ENCODE results near the gene KRTAP6-2.

Gene KRTAP6-2

GRCh38 chr21:30598802-30599201 is at the start of gene KRTAP6-2:
KRTAP6-2 (minus strand) TSS chr21:30598902; CDS start chr21:30598874, 28 bp downstream.
- no peak for DNase-seq (ENCODE audit: low read depth in 2 of 2)

- DNase-seq (ENCODE audit: low read depth in 2 of 2), result no peak
These were observed 48.3 kb upstream of the KRTAP6-2 start for GRCh38 chr21:30646904-30647414.

DNA sequence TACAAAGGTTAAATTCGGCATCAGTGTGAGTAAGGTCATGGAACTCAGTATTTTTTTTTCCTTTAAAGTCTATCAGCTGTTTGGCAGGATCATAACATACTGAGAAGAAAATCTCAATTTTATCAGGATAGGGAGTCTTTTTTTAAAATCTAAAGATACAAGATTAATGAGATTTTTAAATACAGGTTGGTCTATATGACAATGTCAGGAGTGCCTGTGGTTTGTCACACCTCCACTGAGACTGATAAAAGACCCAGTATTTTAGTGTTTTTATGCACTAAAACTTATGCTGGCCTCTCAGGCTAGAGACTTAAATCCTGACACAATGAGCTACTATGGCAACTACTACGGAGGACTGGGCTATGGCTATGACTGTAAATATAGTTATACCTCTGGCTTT is 43.9 kb upstream of the KRTAP6-2 start, which contains the start of gene KRTAP20-3:
TSS of gene KRTAP20-3 (plus strand) at position 301 of the 400 bp plus-strand sequence.
- no peak for DNase-seq (ENCODE audit: low read depth in 2 of 2)

DNA sequence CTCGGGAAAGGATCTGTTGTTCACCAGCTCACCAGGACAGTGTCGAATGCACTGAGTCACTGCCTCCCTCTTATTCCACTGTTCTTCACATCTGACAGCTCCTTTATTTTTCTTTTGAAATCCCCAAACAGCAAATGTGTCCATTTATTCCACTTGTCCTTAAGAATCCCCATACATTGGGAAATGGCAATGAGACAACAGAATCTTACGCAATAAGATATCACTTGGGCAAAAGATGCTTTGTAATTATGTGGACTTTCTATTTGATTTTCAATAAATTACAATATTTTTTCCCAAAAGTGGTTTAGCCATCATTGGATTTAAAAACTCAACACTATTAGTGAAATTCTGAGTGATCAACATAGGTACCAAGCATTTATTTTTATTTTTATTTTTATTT is 40.0 kb upstream of the KRTAP6-2 start:
- no peak for DNase-seq (ENCODE audit: low read depth in 2 of 2)

GRCh38 chr21:30634906-30635305 is 36.2 kb upstream of the KRTAP6-2 start, which contains the start of gene KRTAP20-2:
KRTAP20-2 (plus strand) TSS chr21:30635206; CDS start chr21:30635264, 58 bp downstream.
- no peak for DNase-seq (ENCODE audit: low read depth in 2 of 2)

GRCh38 chr21:30629200-30629599 is 30.5 kb upstream of the KRTAP6-2 start:
- no peak for DNase-seq (ENCODE audit: low read depth in 2 of 2)

DNA sequence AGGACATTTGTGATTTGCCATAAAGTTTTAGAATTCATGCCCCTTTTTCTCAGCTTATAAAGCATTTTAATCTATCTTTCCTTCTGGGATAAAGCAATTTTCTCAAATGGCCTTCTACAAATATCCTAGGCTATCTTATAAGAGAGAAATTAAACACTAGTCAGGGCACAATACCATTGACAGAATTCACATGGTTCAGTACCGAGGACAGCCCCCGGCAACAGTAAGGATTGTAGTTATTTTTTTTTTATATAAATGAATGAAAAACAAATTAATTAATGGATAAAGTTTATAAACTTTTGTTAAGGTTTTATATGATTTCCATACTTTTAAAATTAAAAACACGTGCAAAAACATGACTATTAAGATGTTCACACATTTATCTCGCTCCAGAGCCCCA is 29.4 kb upstream of the KRTAP6-2 start:
- no peak for DNase-seq (ENCODE audit: low read depth in 2 of 2)

DNA sequence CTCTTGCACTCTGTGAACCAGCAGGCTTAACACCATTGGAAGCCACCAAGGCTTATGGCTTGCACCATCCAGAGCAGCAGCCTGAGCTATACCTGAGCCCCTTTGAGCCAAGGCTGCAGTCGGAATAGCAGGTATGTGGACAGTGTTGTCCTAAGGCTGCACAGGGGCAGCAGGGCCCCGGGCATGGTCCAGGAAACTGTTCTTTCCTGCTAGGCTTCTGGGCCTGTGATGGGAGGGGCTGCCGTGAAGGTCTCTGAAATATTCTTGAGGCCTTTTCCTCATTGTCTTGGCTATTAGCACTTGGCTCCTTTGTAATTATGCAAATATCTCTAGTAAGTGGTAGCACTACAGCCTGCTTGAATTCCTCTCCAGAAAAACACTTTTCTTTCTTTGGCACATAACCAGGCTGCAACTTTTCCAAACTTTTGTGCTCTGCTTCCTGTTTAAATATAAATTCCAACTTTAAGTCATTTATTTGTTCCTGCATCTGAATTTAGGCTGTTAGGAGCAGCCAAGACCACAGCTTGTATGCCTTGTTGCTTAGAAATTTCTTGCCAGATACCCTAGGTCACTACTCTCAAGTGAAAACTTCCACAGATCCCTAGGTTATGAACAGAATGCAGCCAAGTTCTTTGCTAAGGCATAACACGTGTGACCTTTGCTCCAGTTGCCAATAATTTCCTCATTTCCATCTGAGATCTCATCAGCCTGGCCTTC is 26.9 kb upstream of the KRTAP6-2 start:
- DNase-seq (ENCODE audit: low read depth in 2 of 2), result no peak

DNA sequence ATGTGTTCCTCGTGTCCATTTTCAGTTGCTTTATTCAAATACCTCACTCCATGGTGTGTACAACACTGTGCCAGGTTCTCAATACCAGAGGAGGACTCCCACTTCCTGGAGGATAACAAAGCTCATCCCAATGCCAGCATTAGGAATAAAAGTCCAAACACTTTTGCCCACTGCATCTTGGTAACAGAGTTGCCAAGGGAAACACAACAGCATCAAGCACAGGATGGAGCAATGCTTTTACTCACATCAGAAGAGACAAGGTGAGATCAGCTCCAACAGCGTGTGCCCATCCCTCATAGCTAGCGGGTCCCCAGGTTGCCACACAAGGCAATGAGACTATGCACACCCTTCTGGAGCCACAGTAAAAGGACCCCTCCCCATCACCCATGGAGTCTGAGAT is 24.7 kb upstream of the KRTAP6-2 start:
- DNase-seq (ENCODE audit: low read depth in 2 of 2), result no peak

GRCh38 chr21:30620522-30620921 is 21.8 kb upstream of the KRTAP6-2 start, which contains the start of gene KRTAP20-4:
KRTAP20-4 (plus strand) TSS chr21:30620627.
- no peak for DNase-seq (ENCODE audit: low read depth in 2 of 2)

GRCh38 chr21:30620080-30620479 is 21.4 kb upstream of the KRTAP6-2 start:
- no peak for DNase-seq (ENCODE audit: low read depth in 2 of 2)

DNA sequence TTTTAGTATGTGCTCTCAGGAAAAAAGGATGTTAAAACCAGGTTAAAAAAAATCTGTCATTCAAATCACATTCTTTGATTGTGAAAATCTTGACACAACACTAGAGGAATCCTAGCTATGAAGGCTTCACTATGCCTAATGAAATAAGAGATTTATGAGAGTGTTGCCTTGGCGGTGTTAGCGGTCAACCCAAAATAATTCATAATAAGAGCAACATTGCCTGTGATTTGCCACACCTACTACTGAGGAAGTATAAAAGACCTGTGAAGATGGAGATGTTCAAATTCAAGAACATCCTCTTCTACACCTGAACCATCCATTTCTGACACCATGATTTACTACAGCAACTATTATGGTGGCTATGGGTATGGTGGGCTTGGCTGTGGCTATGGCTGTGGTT is 17.4 kb upstream of the KRTAP6-2 start, which contains the start of gene KRTAP20-1:
TSS of gene KRTAP20-1 (plus strand) at position 301 of the 400 bp plus-strand sequence. CDS start at position 331, 30 bp downstream.
- no peak for DNase-seq (ENCODE audit: low read depth in 2 of 2)

DNA sequence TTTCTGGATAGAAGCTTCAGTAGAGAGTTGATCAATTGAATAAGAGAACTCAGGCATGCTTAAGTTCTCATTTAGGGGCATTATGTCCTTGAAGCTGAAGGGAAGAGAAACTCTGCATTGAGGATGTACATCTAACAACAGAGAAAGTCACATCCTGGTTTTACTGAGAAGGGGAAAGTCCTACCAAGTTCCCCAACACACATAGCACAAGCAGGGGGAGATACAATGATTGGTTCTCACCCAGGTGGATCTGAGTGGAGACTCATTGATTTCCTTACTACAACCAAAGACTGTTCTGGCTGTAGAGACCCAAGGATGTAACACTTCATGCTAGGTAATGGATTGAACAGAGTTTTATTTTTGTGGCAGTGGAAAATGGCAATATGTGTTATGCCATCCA is 16.5 kb upstream of the KRTAP6-2 start:
- no peak for DNase-seq (ENCODE audit: low read depth in 2 of 2)

- no peak for DNase-seq (ENCODE audit: low read depth in 2 of 2)
These were observed 15.1 kb upstream of the KRTAP6-2 start, which contains the start of gene KRTAP6-1 for GRCh38 chr21:30613836-30614235. KRTAP6-1 (minus strand) TSS chr21:30613930; CDS start chr21:30613904, 26 bp downstream.

DNA sequence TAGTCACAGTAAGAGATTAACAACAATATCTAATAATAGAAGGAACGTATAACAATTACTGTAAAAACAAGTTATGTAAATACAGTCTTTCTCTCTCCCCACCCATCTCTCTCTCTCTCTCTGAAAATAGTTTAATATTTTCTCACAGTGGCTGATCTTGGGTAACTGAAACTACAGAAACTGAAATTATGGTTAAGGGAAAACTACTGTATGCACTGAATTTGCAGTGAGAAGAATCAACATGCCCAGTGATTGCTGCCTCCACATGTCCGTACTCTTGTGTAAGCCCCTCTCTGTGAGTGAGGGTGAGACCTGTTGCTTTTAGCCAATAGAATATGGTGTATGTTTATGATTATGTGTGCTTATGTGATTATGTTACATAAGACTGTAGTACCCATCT is 13.4 kb upstream of the KRTAP6-2 start:
- DNase-seq (ENCODE audit: low read depth in 2 of 2), result no peak

DNA sequence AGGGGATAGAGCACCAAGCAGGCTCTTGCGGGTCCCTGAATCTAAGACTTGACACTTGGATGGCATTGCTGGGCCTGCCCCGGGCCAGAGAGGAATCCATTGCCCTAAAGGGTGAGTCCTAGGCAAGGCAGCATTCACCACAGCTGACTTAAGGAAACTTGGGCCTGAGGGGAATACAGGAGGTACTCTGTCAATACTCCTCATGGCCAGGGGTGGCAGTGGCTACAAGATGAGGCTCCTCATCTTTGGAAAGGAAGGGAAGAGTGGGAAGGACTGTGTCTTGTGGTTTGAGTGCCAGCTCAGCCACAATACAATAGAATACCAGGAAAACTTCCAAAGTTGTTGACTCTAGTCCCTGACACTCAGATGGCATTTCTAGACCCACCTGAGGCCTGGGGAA is 7.3 kb upstream of the KRTAP6-2 start:
- DNase-seq (ENCODE audit: low read depth in 2 of 2), result no peak

DNA sequence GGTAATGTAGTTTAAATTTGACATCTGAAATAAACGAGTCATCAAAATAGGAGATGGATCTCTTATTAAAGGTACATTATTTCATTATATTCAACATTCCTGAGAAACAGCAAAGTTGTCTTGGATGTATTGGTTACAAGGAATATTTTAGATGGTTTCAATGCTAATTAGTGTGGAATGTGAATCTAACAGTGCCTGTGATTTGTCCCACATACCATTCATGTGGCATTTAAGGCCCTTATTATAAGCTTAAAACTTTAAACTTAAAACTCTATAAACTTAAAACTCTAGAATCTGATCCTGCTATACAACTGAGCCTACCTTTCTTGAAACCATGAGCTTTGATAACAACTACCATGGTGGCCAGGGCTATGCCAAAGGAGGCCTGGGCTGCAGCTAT is 2.1 kb upstream of the KRTAP6-2 start, which contains the start of gene KRTAP22-1:
TSS of gene KRTAP22-1 (plus strand) at position 301 of the 400 bp plus-strand sequence.
- DNase-seq (ENCODE audit: low read depth in 2 of 2), result no peak

DNA sequence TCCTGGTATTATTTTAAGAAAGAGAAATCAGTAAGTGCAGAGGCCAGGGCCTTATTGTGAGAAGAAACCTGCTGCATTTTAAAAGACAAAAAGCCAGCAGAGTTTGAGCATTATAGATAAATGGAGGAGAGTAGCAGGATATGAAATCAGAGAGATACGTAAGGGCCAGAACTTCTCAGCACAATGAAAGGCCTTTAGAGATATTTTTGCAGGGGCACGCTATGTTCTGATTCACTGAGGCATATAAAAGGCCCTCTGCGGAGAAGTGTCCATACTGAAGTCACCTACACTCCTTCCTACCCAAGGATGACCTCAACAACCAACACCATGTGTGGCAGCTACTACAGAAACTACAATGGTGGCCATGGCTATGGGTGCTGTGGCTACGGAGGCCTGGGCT is 6.6 kb downstream of the KRTAP6-2 start, which contains the start of gene KRTAP6-3:
TSS of gene KRTAP6-3 (plus strand) at position 301 of the 400 bp plus-strand sequence. CDS start at position 307, 6 bp downstream.
- no peak for DNase-seq (ENCODE audit: low read depth in 2 of 2)

GRCh38 chr21:30590297-30590696 is 8.4 kb downstream of the KRTAP6-2 start, which contains the start of gene KRTAP22-2:
KRTAP22-2 (minus strand) TSS chr21:30590397.
- DNase-seq (ENCODE audit: low read depth in 2 of 2), result no peak

DNA sequence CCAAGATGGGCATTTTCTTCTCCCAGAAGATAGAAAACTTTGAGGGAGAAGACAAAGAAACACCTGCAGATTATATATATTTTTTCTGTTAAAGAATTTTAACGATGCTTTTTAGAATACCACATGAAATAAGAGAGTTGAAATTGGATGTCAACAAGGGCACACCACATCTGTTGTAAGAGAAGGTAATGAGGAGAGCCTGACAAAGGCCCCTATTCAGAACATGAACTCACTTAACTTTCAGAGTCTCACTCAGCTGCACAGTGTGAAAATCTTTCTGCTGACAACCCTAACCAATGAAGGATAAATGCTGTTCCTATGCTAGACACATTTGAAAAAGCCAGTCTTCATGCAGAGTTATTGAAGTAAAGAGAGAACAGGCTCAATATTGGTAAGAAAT is 15.8 kb downstream of the KRTAP6-2 start:
- no peak for DNase-seq (ENCODE audit: low read depth in 2 of 2)

DNA sequence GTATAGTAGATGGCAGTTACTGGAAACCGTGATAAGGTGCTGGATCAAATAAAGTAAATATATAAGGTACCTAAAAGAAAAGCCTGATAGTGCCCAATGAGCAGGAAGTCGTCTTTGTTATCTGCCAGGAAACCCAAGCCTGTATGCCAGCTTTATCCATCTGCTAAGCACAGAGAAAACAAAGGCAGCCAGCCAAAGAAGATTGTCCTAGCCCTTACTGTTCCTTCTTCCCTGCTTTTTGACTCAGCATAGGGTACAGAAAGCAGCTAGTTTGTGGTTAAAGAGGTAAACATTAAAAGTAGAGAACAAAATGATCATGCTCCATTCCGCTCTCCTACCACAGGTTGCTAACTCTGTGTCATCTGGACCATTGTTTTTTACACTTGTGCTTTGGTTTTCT is 18.6 kb downstream of the KRTAP6-2 start:
- no peak for DNase-seq (ENCODE audit: low read depth in 2 of 2)

- no peak for DNase-seq (ENCODE audit: low read depth in 2 of 2)
These were observed 19.4 kb downstream of the KRTAP6-2 start for GRCh38 chr21:30579346-30579745.

GRCh38 chr21:30577766-30578165 is 20.9 kb downstream of the KRTAP6-2 start:
- no peak for DNase-seq (ENCODE audit: low read depth in 2 of 2)
